ENCODE measurements around the gene OPCML. TPM values are rescaled to one million over a fixed set of nuclear protein-coding genes. Genes with fewer than 3 reads are reported as not detected.

Gene OPCML
- total RNA-seq, 4 donors from 2014 or later: not detected

DNA sequence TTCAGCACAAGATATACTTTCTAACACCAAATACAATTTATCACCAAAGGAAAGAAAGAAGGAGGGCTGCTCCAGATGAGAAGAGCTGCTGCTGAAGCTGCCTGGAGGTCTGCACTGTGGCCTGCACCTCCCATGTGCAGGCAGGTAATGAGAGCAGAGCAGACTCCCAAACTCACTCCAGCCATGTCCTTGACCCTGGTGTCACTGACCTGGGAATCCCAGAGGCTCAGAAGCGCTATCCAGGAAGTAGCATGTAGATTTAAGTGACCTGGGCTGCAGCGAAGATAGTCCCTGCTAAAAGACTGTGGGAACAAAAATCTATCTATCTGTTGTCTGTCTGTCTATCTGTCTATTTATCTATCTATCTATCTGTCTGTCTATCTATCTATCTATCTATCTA, 816.3 kb downstream of the OPCML start:
- in situ Hi-C loops (cut with MboI; ENCODE audit: low pct_ligation_motif_present in 1 of 4, low pct_unique_long_range_greater_than_20kb in 1 of 4, low sequenced_read_pairs in 3 of 4): no loop called here

DNA sequence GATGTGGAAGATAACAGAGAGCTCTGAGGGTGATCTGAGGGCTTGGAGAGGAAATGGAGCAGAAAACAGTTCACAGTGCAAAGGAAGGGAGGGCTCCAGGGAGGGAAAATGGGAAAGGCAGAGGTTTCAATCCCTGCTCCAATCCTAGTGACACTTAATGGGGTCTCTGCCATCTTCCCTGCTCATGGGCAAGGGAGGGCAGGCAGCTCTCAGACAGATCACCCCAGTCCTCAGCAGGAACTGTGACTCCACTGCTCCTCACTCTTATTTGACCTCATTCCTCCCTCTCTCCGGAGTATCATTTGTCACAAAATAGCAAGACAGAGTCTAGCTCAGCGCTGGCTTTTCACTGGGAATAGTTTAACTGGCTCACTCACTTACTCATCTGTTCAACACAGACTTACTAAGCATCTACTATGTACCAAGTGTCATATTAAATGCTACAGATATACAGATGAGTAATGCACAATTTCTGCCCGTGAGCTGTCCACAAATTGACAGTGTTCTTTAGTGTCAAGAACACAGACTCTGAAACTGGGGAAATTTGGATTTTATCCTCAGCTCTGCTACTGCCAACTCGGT, 817.4 kb downstream of the OPCML start:
- intact Hi-C loops (cut with DNase I; ENCODE audit: low total_unique reads): no loop called here
- Histone ChIP-seq H3K27me3 (no peaks in the 10 kb centered on the region), H3K9me3 (no peaks in the 10 kb centered on the region), H3K4me3 (no peak overlapping the region), H3K36me3 (no peaks in the 10 kb centered on the region), H3K4me1 (no peaks in the 10 kb centered on the region), H3K27ac (no peak overlapping the region)
- 84 to 88% methylated on average over 4 of the region's 4 CpGs for WGBS, 2 donors (ENCODE audit: low coverage in 1 of 2)
- TF ChIP-seq EP300 (IDR thresholded peaks at IDR 0.05; ENCODE audit: low read depth) (no peak), CTCF (IDR thresholded peaks at IDR 0.05) (no peak), POLR2A (IDR thresholded peaks at IDR 0.05) (no peak)
- in situ Hi-C loops (cut with MboI; ENCODE audit: low pct_ligation_motif_present in 1 of 4, low pct_unique_long_range_greater_than_20kb in 1 of 4, low sequenced_read_pairs in 3 of 4): no loop called here
- no peak for DNase-seq

More for the DNA sequence above, 816.3 kb downstream of the OPCML start:
- Histone ChIP-seq H3K4me3 (no peak overlapping the region), H3K4me1 (no peaks in the 10 kb centered on the region), H3K27ac (no peak overlapping the region), H3K9me3 (no peaks in the 10 kb centered on the region), H3K27me3 (no peaks in the 10 kb centered on the region), H3K36me3 (no peaks in the 10 kb centered on the region)
- DNase-seq: no peak
- intact Hi-C loops (cut with DNase I; ENCODE audit: low total_unique reads): no loop called here
- TF ChIP-seq EP300 (IDR thresholded peaks at IDR 0.05; ENCODE audit: low read depth): no peak
- no peak for TF ChIP-seq POLR2A (IDR thresholded peaks at IDR 0.05)
- TF ChIP-seq CTCF (IDR thresholded peaks at IDR 0.05): no peak
- TF ChIP-seq POLR2AphosphoS5 (IDR thresholded peaks at IDR 0.05): no peak
- WGBS, 2 donors (ENCODE audit: low coverage in 1 of 2): 50 to 63% methylated on average over 1 to 2 of the region's 2 CpGs

DNA sequence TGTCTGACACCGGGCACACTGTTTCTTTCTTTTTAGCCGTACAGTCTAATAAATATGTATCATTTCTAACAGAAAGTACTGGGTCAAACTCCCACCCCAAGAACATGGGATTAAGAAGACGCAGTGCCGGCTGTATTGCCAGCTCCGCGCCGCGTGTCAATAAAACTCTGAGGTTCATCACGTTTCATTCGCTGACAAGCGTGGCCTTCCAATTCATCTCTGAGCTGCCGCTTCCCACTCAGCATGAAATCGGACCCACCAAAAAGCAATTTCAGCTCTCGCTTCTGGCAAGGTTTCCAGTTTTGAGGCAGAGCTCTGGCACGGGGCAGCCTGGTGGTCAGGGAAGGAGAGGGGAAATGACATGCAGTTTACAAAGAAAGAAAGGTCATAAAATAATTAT, 819.8 kb downstream of the OPCML start:
- DNase-seq: no peak
- no peaks in the 10 kb centered on the region for H3K36me3 ChIP-seq
- H3K4me1 ChIP-seq: no peaks in the 10 kb centered on the region
- in situ Hi-C loops (cut with MboI; ENCODE audit: low pct_ligation_motif_present in 1 of 4, low pct_unique_long_range_greater_than_20kb in 1 of 4, low sequenced_read_pairs in 3 of 4) (no loop called here), intact Hi-C loops (cut with DNase I; ENCODE audit: low total_unique reads) (no loop called here)
- H3K9me3 ChIP-seq: no peaks in the 10 kb centered on the region
- H3K4me3 ChIP-seq: no peak overlapping the region
- no peak overlapping the region for H3K27ac ChIP-seq
- TF ChIP-seq CTCF (IDR thresholded peaks at IDR 0.05) (no peak), EP300 (IDR thresholded peaks at IDR 0.05; ENCODE audit: low read depth) (no peak), POLR2AphosphoS5 (IDR thresholded peaks at IDR 0.05) (no peak), POLR2A (IDR thresholded peaks at IDR 0.05) (no peak)
- WGBS, 2 donors (ENCODE audit: low coverage in 1 of 2): 78 to 83% methylated on average over 15 of the region's 15 CpGs
- H3K27me3 ChIP-seq: no peaks in the 10 kb centered on the region

DNA sequence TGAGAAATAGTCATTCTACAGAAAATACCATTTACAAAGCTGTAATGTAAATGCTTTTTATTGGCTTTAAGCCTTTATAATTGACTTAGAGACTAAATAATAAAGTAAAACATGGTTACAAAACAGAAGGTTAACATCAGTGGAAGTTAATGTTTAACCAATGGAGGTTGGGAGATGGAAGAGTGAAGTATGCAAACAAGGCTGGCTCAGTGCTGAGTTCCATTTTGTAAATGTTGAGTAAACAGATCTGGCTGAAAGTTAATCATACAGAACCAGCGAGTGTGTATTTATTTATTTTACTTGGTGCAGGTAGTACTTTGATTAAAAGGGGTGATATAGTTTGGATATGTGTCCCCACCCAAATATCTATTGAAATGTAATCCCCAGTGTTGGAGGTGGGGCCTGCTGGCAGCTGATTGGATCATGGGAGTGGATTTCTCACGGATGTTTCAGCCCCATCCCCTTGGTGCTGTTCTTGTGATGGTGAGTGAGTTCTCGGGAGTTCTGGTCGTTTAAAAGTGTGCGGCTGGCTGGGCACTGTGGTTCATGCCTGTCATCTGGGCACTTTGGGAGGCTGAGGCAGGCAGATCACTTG, 827.4 kb downstream of the OPCML start:
- no peak overlapping the region for H3K27ac ChIP-seq
- DNase-seq: no peak
- no peak overlapping the region for H3K4me3 ChIP-seq
- intact Hi-C loops (cut with DNase I; ENCODE audit: low total_unique reads): no loop called here
- 47 to 64% methylated on average over 1 to 5 of the region's 5 CpGs for WGBS, 2 donors (ENCODE audit: low coverage in 1 of 2)
- H3K36me3 ChIP-seq: no peaks in the 10 kb centered on the region
- no peaks in the 10 kb centered on the region for H3K27me3 ChIP-seq
- H3K9me3 ChIP-seq: peaks cover 0 to 16% of the 10 kb centered on the region in 2 donors
- H3K4me1 ChIP-seq: no peaks in the 10 kb centered on the region
- TF ChIP-seq POLR2A (IDR thresholded peaks at IDR 0.05) (no peak), POLR2AphosphoS5 (IDR thresholded peaks at IDR 0.05) (no peak), CTCF (IDR thresholded peaks at IDR 0.05) (no peak), EP300 (IDR thresholded peaks at IDR 0.05; ENCODE audit: low read depth) (no peak)
- in situ Hi-C loops (cut with MboI; ENCODE audit: low pct_ligation_motif_present in 1 of 4, low pct_unique_long_range_greater_than_20kb in 1 of 4, low sequenced_read_pairs in 3 of 4): no loop called here

Data from transverse colon (tissue), 4 donors.